ENCODE data around the gene IP6K2.
"Not testable (repeated sequence)": the region's sequence is repeated elsewhere in the genome, so short reads cannot be mapped to it uniquely, and the experiment has no call there.

IP6K2 gene

GRCh38 chr3:48716982-48717746, at the start of gene IP6K2:
IP6K2 (minus strand) TSS chr3:48717221; CDS start chr3:48695291, 21,930 bp downstream.
- DNase-seq, result peak; percentile 96 to 99 (median 96)

GRCh38 chr3:48765376-48765775, 48.4 kb upstream of the IP6K2 start:
- DNase-seq, result no peak

GRCh38 chr3:48762816-48763215, 45.8 kb upstream of the IP6K2 start:
- no peak for DNase-seq

GRCh38 chr3:48759991-48760540, 43.0 kb upstream of the IP6K2 start:
- not testable (repeated sequence) for DNase-seq

GRCh38 chr3:48759531-48759930, 42.5 kb upstream of the IP6K2 start:
- DNase-seq, result not testable (repeated sequence)

- DNase-seq, result no peak
Measured at GRCh38 chr3:48759071-48759470, 42.0 kb upstream of the IP6K2 start.

GRCh38 chr3:48756640-48757039, 39.6 kb upstream of the IP6K2 start:
- no peak for DNase-seq

GRCh38 chr3:48750856-48751255, 33.8 kb upstream of the IP6K2 start:
- no peak for DNase-seq

GRCh38 chr3:48748754-48749153, 31.7 kb upstream of the IP6K2 start:
- no peak for DNase-seq

GRCh38 chr3:48747706-48748105, 30.7 kb upstream of the IP6K2 start:
- no peak for DNase-seq

GRCh38 chr3:48747015-48747615, 30.1 kb upstream of the IP6K2 start:
- DNase-seq, result no peak

- no peak for DNase-seq
Measured at GRCh38 chr3:48743773-48744172, 26.8 kb upstream of the IP6K2 start.

- not testable (repeated sequence) for DNase-seq
Measured at GRCh38 chr3:48741226-48741625, 24.2 kb upstream of the IP6K2 start.

GRCh38 chr3:48739955-48740823, 23.2 kb upstream of the IP6K2 start:
- DNase-seq, result peak in 5 of 6 experiments; percentile 4 to 43 (median 26)

GRCh38 chr3:48739617-48739954, 22.6 kb upstream of the IP6K2 start:
- no peak for DNase-seq

- DNase-seq, result no peak
Measured at GRCh38 chr3:48738926-48739616, 22.1 kb upstream of the IP6K2 start.

GRCh38 chr3:48738144-48738536, 21.1 kb upstream of the IP6K2 start:
- DNase-seq, result no peak

- not testable (repeated sequence) for DNase-seq
Measured at GRCh38 chr3:48735075-48735767, 18.2 kb upstream of the IP6K2 start.

- not testable (repeated sequence) for DNase-seq
Measured at GRCh38 chr3:48734541-48734940, 17.5 kb upstream of the IP6K2 start.

GRCh38 chr3:48733752-48734518, 16.9 kb upstream of the IP6K2 start:
- not testable (repeated sequence) for DNase-seq

- no peak for DNase-seq
Measured at GRCh38 chr3:48727511-48727910, 10.5 kb upstream of the IP6K2 start.
